Heart left ventricle (tissue), 13 donors: ENCODE data around the gene FMO5.

Experiments used
- CTCF ChIP-seq, 12 donors: fragments of 200-600 bp; sonication (generic) in 4 of 12; IDR thresholded peaks; one replicate each; pipeline versions ENCODE4 v1.5.0 to v1.8.0; 2018 to 2022; ENCODE audit warnings: antibody characterized with exemption in 12 of 12, mild to moderate bottlenecking in 5 of 12
- POLR2A ChIP-seq, 2 donors: fragments of 450-650 bp; IDR thresholded peaks; one replicate each; pipeline ENCODE4 v1.6.1; 2017; ENCODE audit warnings: antibody characterized with exemption in 2 of 2, mild to moderate bottlenecking in 2 of 2, moderate library complexity in 2 of 2
- donor health status: ischemic (EF 13 %, LVEDD 7.1; RV severe dilation, severe dysfunction).
- donor health status: DM: no; HTN: yes; CAD: no.
- donor health status: DM: no; HTN: no; CAD: no.
- donor health status: ischemic (EF 25% LVEDD 6.9; RV normal size, moderate dysfunction).
- donor health status: ischemic (EF 25% LVEDD 5.7; RV mildly dilated, moderate dysfunction).
- donor health status: ischemic (EF 35%, LVEDD 5.7; RV mildly dilated, moderate dysfunction).
- donor health status: nonischemic (EF 11% LVEDD 7.7; RV severe dilation, severe dysfunction).
- donor health status: DM: yes; HTN: yes; CAD: no.
- donor health status: PGD.
- donor health status: ischemic (EF 29% LVEDD 5.4; RV normal size, mild dysfunction).
- donor health status: nonischemic (EF 23%, LVEDD 6.1; RV moderate dilation, normal function).

GRCh38 chr1:147201276-147201675 is 23.9 kb downstream of the FMO5 start:
- TF ChIP-seq CTCF (IDR thresholded peaks at IDR 0.05) (no peak), POLR2A (IDR thresholded peaks at IDR 0.05) (no peak)
